Endothelial cell of umbilical vein (primary cell): ENCODE data around the gene SNAPIN. TPM values are rescaled to one million over a fixed set of nuclear protein-coding genes. Genes with fewer than 3 reads are reported as not detected.

Experiments
- BruUV-seq: library from RNA; stranded (reverse); fragments of 400-500 nt; replicated peaks from 2 replicates; lab custom pipeline; 2021; lab: Mats Ljungman, UMichigan
- CTCF ChIA-PET: fragments of 300-600, 350-600 bp; sonication (Branson Sonifier 250); formaldehyde crosslinking; loops from one replicate; lab custom pipeline; 2021; ENCODE audit warnings: antibody characterized with exemption, inconsistent platforms; lab: Charles Lee
- POLR2A ChIA-PET: fragments of 300-600, 350-600 bp; sonication (Branson Sonifier 250); formaldehyde crosslinking; loops from one replicate; lab custom pipeline; 2021; ENCODE audit warnings: antibody characterized with exemption, inconsistent platforms; lab: Charles Lee
- DNase-seq: peaks from one replicate; pipeline ENCODE4 v3.0.0-alpha.2; 2011; ENCODE audit warnings: low read depth, low spot score
- FAIRE-seq: peaks from 2 replicates; lab custom pipeline; 2011; peaks lifted over from hg19 to GRCh38; lab: Jason Lieb, UNC
- H2AFZ ChIP-seq: 2 replicates; pipeline ENCODE4 v1.6.0; 2012; ENCODE audit warnings: low read depth, low read length, control low read depth, inconsistent platforms
- H3K27ac ChIP-seq: 2 replicates; pipeline ENCODE4 v1.5.1; 2011; ENCODE audit warnings: low read depth, mild to moderate bottlenecking, control low read depth, low read length, moderate library complexity; ENCODE audit not compliant: insufficient read depth
- H3K27me3 ChIP-seq, 2 experiments: 2 replicates each; pipeline versions ENCODE4 v1.6.0 to v1.6.1; 2011; ENCODE audit warnings: low read length in 2 of 2, mixed read lengths in 1 of 2; ENCODE audit not compliant: control insufficient read depth in 2 of 2, insufficient read depth in 2 of 2
- H3K36me3 ChIP-seq, 2 experiments: 2 replicates in 1 of 2; 3 replicates in 1 of 2; pipeline ENCODE4 v1.5.1; 2011; ENCODE audit warnings: low read length in 2 of 2, mild to moderate bottlenecking in 1 of 2, moderate library complexity in 1 of 2; ENCODE audit not compliant: control insufficient read depth in 2 of 2, insufficient read depth in 2 of 2; ENCODE audit errors: extremely low read depth in 1 of 2
- H3K4me1 ChIP-seq: 3 replicates; pipeline ENCODE4 v1.5.1; 2011; ENCODE audit warnings: mild to moderate bottlenecking, low read length; ENCODE audit not compliant: control insufficient read depth, insufficient read depth; ENCODE audit errors: extremely low read depth
- H3K4me2 ChIP-seq: 2 replicates; pipeline ENCODE4 v1.6.1; 2011; ENCODE audit warnings: low read length, control low read depth, mixed read lengths; ENCODE audit not compliant: insufficient read depth
- H3K4me3 ChIP-seq, 3 experiments: fragments of 200-600 bp in 1 of 3; sonication (generic), shearing (Covaris generic) in 1 of 3; replicated peaks in 1 of 3; 2 replicates each; pipeline ENCODE4 v1.5.1; 2011 to 2016; ENCODE audit warnings: control low read depth in 3 of 3, low read length in 3 of 3, mild to moderate bottlenecking in 2 of 3, inconsistent platforms in 1 of 3, low read depth in 1 of 3, moderate library complexity in 1 of 3; ENCODE audit not compliant: insufficient read depth in 1 of 3
- H3K79me2 ChIP-seq: 2 replicates; pipeline ENCODE4 v1.6.0; 2012; ENCODE audit warnings: low read length, inconsistent platforms; ENCODE audit not compliant: control insufficient read depth, insufficient read depth
- H3K9ac ChIP-seq: replicated peaks from 2 replicates; pipeline ENCODE3; 2011; ENCODE audit warnings: low read length, control low read depth; ENCODE audit not compliant: insufficient read depth; ENCODE audit errors: extremely low read depth
- H3K9me1 ChIP-seq: replicated peaks from 3 replicates; pipeline ENCODE4 v1.6.0; 2011; ENCODE audit warnings: mild to moderate bottlenecking, low read length; ENCODE audit not compliant: control insufficient read depth, insufficient read depth; ENCODE audit errors: extremely low read depth
- H3K9me3 ChIP-seq: replicated peaks from 2 replicates; pipeline ENCODE4 v1.5.1; 2012; ENCODE audit warnings: low read length, inconsistent platforms; ENCODE audit not compliant: control insufficient read depth, insufficient read depth
- H4K20me1 ChIP-seq: replicated peaks from 2 replicates; pipeline ENCODE3; 2011; ENCODE audit warnings: mild to moderate bottlenecking, low read length; ENCODE audit not compliant: control insufficient read depth, insufficient read depth; ENCODE audit errors: extremely low read depth
- CTCF ChIP-seq, 2 donors: IDR thresholded peaks; 1 replicate in 1 of 2; 2 replicates in 1 of 2; pipeline ENCODE4 v1.5.1; 2011; ENCODE audit warnings: low read length in 2 of 2, mild to moderate bottlenecking in 2 of 2, moderate library complexity in 2 of 2, control low read depth in 1 of 2, inconsistent platforms in 1 of 2, low read depth in 1 of 2; ENCODE audit not compliant: insufficient read depth in 1 of 2; ENCODE audit errors: extremely low read depth in 1 of 2
- EZH2 ChIP-seq: IDR thresholded peaks from 2 replicates; pipeline ENCODE4 v1.6.1; 2012; ENCODE audit warnings: borderline replicate concordance, low read depth, mild to moderate bottlenecking, moderate library complexity, low read length, inconsistent platforms; ENCODE audit not compliant: severe bottlenecking
- FOS ChIP-seq: IDR thresholded peaks from 2 replicates; pipeline ENCODE4 v1.6.1; 2011; ENCODE audit warnings: mild to moderate bottlenecking, low read length, moderate library complexity, borderline replicate concordance; ENCODE audit not compliant: insufficient read depth
- GATA2 ChIP-seq: IDR thresholded peaks from 2 replicates; pipeline ENCODE4 v1.7.0; 2011; ENCODE audit warnings: low read depth, mild to moderate bottlenecking, moderate library complexity, mixed read lengths, low read length; ENCODE audit not compliant: insufficient read length, insufficient read depth
- JUN ChIP-seq: IDR thresholded peaks from 2 replicates; pipeline ENCODE4 v1.6.1; 2011; ENCODE audit warnings: borderline replicate concordance, low read depth; ENCODE audit not compliant: insufficient read length, insufficient read depth
- MAX ChIP-seq: IDR thresholded peaks from 2 replicates; pipeline ENCODE4 v1.6.1; 2011; ENCODE audit not compliant: insufficient read depth, insufficient read length
- MYC ChIP-seq: IDR thresholded peaks from one replicate; pipeline ENCODE4 v1.6.1; 2011; ENCODE audit warnings: mild to moderate bottlenecking, low read depth, low read length
- POLR2A ChIP-seq: IDR thresholded peaks from 2 replicates; pipeline ENCODE4 v1.6.1; 2012; ENCODE audit warnings: low read depth, mild to moderate bottlenecking, control low read depth, low read length
- POLR2AphosphoS5 ChIP-seq: IDR thresholded peaks from 2 replicates; pipeline ENCODE4 v1.6.1; 2012; ENCODE audit warnings: low read depth, mild to moderate bottlenecking, control low read depth, low read length, moderate library complexity; ENCODE audit not compliant: insufficient read depth
- dilution Hi-C: fragments of 300-500 bp; cut with MboI; formaldehyde crosslinking; loops from one replicate; pipeline ENCODE4 v1.15.0; 2019; ENCODE audit warnings: low sequenced_read_pairs; ENCODE audit not compliant: extremely low pct_ligation_motif_present
- intact Hi-C: fragments of 100-400 bp; cut with micrococcal nuclease; formaldehyde crosslinking; loops from one replicate; pipeline ENCODE4 v1.10.0; 2022
- polyA plus RNA-seq, 4 experiments: library from polyadenylated mRNA; depleted of rRNA in 3 of 4; stranded (reverse) in 3 of 4; unstranded in 1 of 4; fragments of >200 nt; gene quantifications; 2 replicates each; pipeline versions ENCODE4 v1.2.1 to v1.2.3, GENCODE V29; 2011 to 2012; ENCODE audit warnings: missing spikeins in 1 of 4
- total RNA-seq: library from RNA; stranded (reverse); gene quantifications from 2 replicates; pipeline ENCODE4 v1.2.3, GENCODE V29; 2021

SNAPIN gene
- total and polyA plus RNA-seq, 2 donors (not counting 3 experiments of a cell fraction or from before 2014, with no cell fraction given), result 36.8 to 55.1 TPM

GRCh38 chr1:153651771-153652170 lies 6.7 kb upstream of the SNAPIN start:
- FAIRE-seq, result no peak
- no TSS peak for BruUV-seq

GRCh38 chr1:153652805-153653500 lies 5.5 kb upstream of the SNAPIN start:
- Histone ChIP-seq H3K9ac (no peak overlapping the region), H3K27ac (no peak overlapping the region), H3K4me2 (no peak overlapping the region), H3K9me1 (no peaks in the 10 kb centered on the region), H2AFZ (peak overlapping the region; percentile 29), H3K36me3 (no peaks in the 10 kb centered on the region), H3K4me1 (peaks cover 8% of the 10 kb centered on the region), H3K79me2 (no peaks in the 10 kb centered on the region), H4K20me1 (no peaks in the 10 kb centered on the region), H3K4me3 (no peak overlapping the region), H3K27me3 (no peaks in the 10 kb centered on the region), H3K9me3 (no peaks in the 10 kb centered on the region)
- FAIRE-seq (peak; percentile 78), DNase-seq (peak; percentile 34)
- ChIA-PET POLR2A (interaction anchor here (0.8 to 1.0 kb wide), 2 partner anchors 15 to 19 kb away, joined by 3 to 6 read pairs; partner anchors contain the start of gene CHTOP), CTCF (interaction anchor here (0.9 to 2.7 kb wide), 6 partner anchors 9 to 142 kb away, joined by 3 to 9 read pairs (median 4); partner anchors contain the start of genes CHTOP and S100A13)
- BruUV-seq, result no TSS peak
- intact Hi-C loops, result no loop called here
- TF ChIP-seq GATA2 (no peak), MAX (no peak), POLR2A (no peak), FOS (no peak), EZH2 (no peak), CTCF (IDR thresholded peaks at IDR 0.05; ENCODE audit: extremely low read depth in 1 of 2, insufficient read depth in 1 of 2, low read depth in 1 of 2, low read length in 2 of 2) (no peak), MYC (no peak), JUN (no peak), POLR2AphosphoS5 (no peak)
- dilution Hi-C loops, result no loop called here

More at GRCh38 chr1:153651771-153652170, 6.7 kb upstream of the SNAPIN start:
- no peak for DNase-seq
- Histone ChIP-seq H3K27me3 (no peaks in the 10 kb centered on the region), H3K36me3 (no peaks in the 10 kb centered on the region), H3K27ac (no peak overlapping the region), H3K79me2 (no peaks in the 10 kb centered on the region), H3K4me3 (no peak overlapping the region), H3K4me1 (peaks cover 8% of the 10 kb centered on the region), H2AFZ (no peak overlapping the region), H4K20me1 (no peaks in the 10 kb centered on the region), H3K9me3 (no peaks in the 10 kb centered on the region), H3K9me1 (no peaks in the 10 kb centered on the region), H3K9ac (no peak overlapping the region), H3K4me2 (no peak overlapping the region)
- dilution Hi-C loops (no loop called here), intact Hi-C loops (no loop called here)
- CTCF ChIA-PET, result interaction anchor here (1.7 to 2.7 kb wide), 4 partner anchors 8 to 141 kb away, joined by 3 to 9 read pairs (median 6); partner anchors contain the start of genes CHTOP and S100A13
- no peak for TF ChIP-seq POLR2AphosphoS5
- no peak for TF ChIP-seq JUN
- TF ChIP-seq GATA2, result no peak
- POLR2A ChIA-PET, result no interaction called here
